Measurements from ENCODE around the gene RNF128. TPM values are rescaled to one million over a fixed set of nuclear protein-coding genes. Genes with fewer than 3 reads are reported as not detected.

Gene RNF128
- total RNA-seq, 4 donors from 2014 or later, result under 0.01 to 0.17 (median 0.13) TPM; not detected in 1

DNA sequence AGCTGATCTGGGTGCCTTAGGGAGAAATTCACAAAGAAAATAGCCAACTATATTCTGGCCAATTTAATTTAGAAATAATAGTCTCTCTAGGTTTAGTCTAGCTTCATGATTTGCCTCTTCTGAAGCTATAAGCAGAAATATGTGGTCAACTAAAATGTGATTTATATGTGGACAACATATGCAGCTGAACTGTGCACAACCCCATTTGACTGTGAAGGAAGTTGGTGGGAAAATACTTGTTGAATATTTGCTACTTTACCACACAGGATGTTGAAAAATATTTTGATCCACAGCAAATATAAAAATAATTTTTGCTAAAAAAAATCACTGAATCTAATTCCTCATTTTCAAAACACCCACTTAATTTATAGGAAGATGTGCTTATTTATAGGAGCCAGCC lies 15.7 kb upstream of the RNF128 start:
- Histone ChIP-seq H3K36me3 (no peaks in the 10 kb centered on the region), H3K9me3 (no peaks in the 10 kb centered on the region), H3K4me3 (no peak overlapping the region), H3K4me1 (no peaks in the 10 kb centered on the region), H3K27ac (replicated peaks in 1 of 4) (no peak overlapping the region), H3K27me3 (peaks cover 0 to 4% (median 0%) of the 10 kb centered on the region in 4 donors)
- intact Hi-C loops (cut with DNase I), result no loop called here
- TF ChIP-seq POLR2A (IDR thresholded peaks at IDR 0.05; ENCODE audit: low read depth) (no peak), EP300 (IDR thresholded peaks at IDR 0.05) (no peak), POLR2AphosphoS5 (IDR thresholded peaks at IDR 0.05) (no peak)
- DNase-seq (ENCODE audit: extremely low spot score), result no peak

DNA sequence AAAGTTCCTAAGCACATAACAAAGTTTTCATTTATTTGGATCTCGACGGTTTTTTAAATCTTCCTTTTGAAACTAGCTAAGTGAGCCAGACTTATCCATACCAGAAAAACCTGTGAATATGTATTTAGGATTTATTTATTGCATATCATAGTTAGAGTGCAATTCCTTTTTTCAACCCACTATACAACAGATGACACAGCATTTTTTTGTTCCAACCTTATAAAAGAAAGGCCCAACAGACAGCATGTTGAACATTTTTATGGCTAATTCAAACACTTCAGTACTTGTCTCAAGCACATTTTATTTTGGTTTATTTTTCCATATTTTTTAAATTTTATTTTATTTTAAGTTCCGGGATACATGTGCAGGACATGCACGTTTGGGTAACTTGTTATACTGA lies 15.1 kb upstream of the RNF128 start:
- H3K4me3 ChIP-seq, result no peak overlapping the region
- no peak overlapping the region for H3K27ac ChIP-seq (replicated peaks in 1 of 4)
- H3K36me3 ChIP-seq, result no peaks in the 10 kb centered on the region
- no peaks in the 10 kb centered on the region for H3K9me3 ChIP-seq
- 70% methylated on average over 4 of the region's 4 CpGs for WGBS
- H3K27me3 ChIP-seq, result peaks cover 0 to 4% (median 0%) of the 10 kb centered on the region in 4 donors
- no peak for DNase-seq (ENCODE audit: extremely low spot score)
- H3K4me1 ChIP-seq, result no peaks in the 10 kb centered on the region
- TF ChIP-seq EP300 (IDR thresholded peaks at IDR 0.05), result no peak
- TF ChIP-seq, protein P1, sequence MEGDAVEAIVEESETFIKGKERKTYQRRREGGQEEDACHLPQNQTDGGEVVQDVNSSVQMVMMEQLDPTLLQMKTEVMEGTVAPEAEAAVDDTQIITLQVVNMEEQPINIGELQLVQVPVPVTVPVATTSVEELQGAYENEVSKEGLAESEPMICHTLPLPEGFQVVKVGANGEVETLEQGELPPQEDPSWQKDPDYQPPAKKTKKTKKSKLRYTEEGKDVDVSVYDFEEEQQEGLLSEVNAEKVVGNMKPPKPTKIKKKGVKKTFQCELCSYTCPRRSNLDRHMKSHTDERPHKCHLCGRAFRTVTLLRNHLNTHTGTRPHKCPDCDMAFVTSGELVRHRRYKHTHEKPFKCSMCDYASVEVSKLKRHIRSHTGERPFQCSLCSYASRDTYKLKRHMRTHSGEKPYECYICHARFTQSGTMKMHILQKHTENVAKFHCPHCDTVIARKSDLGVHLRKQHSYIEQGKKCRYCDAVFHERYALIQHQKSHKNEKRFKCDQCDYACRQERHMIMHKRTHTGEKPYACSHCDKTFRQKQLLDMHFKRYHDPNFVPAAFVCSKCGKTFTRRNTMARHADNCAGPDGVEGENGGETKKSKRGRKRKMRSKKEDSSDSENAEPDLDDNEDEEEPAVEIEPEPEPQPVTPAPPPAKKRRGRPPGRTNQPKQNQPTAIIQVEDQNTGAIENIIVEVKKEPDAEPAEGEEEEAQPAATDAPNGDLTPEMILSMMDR (IDR thresholded peaks at IDR 0.05), result no peak
- intact Hi-C loops (cut with DNase I), result no loop called here

DNA sequence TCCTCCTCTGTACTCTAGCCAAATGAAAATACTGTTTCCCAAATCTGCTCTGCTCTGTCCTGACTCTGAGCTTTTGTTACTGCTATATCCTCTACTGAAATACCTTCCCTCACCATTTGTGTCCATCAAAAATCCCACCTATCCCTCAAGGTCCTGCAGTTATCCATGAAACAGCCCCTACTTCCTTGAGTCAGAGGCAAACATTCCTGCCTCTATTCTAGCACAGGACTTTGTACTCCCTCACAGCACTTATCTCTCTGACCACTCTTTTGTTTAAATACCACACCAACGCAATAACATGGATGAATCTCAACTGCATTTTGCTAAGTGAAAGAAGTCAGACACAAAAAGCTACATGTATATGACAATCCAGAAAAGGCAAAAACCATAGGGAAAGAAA lies 10.5 kb upstream of the RNF128 start:
- H3K27me3 ChIP-seq, result peaks cover 0 to 4% (median 0%) of the 10 kb centered on the region in 4 donors
- H3K9me3 ChIP-seq, result no peaks in the 10 kb centered on the region
- DNase-seq (ENCODE audit: extremely low spot score), result no peak
- intact Hi-C loops (cut with DNase I), result no loop called here
- no peak overlapping the region for H3K27ac ChIP-seq (replicated peaks in 1 of 4)
- no peaks in the 10 kb centered on the region for H3K4me1 ChIP-seq
- H3K4me3 ChIP-seq, result no peak overlapping the region
- WGBS, result 79% methylated on average over 1 of the region's 1 CpG
- H3K36me3 ChIP-seq, result no peaks in the 10 kb centered on the region
- TF ChIP-seq POLR2AphosphoS5 (IDR thresholded peaks at IDR 0.05), result no peak
- TF ChIP-seq POLR2A (IDR thresholded peaks at IDR 0.05; ENCODE audit: low read depth), result no peak
- TF ChIP-seq, protein P1 (IDR thresholded peaks at IDR 0.05), result no peak
- TF ChIP-seq EP300 (IDR thresholded peaks at IDR 0.05), result no peak

DNA sequence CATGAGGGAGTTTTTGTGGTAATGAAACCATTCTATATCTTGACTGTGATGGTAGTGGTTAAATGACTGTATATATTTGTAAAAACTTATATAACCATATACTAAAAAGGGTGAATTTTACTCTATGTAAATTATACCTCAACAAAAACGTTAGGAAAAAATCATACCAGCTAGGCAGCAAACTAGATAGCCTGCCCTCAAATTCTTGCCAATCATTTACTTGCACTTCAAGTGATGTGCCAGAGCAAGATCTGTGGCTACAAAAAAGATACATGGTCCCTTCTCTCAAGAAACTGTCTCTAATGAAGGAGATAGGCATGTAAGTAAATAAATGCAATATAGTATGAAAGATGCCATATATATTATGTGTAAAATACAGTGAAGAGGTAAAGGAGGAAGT lies 10.0 kb upstream of the RNF128 start:
- no peak for DNase-seq (ENCODE audit: extremely low spot score)
- Histone ChIP-seq H3K27me3 (peaks cover 0 to 4% (median 0%) of the 10 kb centered on the region in 4 donors), H3K27ac (replicated peaks in 1 of 4) (no peak overlapping the region), H3K4me3 (no peak overlapping the region), H3K9me3 (no peaks in the 10 kb centered on the region), H3K4me1 (no peaks in the 10 kb centered on the region), H3K36me3 (no peaks in the 10 kb centered on the region)
- intact Hi-C loops (cut with DNase I), result no loop called here
- TF ChIP-seq POLR2AphosphoS5 (IDR thresholded peaks at IDR 0.05) (no peak), EP300 (IDR thresholded peaks at IDR 0.05) (no peak), POLR2A (IDR thresholded peaks at IDR 0.05; ENCODE audit: low read depth) (no peak)
- TF ChIP-seq, protein P1 (IDR thresholded peaks at IDR 0.05), result no peak
- 21% methylated on average over 1 of the region's 1 CpG for WGBS

DNA sequence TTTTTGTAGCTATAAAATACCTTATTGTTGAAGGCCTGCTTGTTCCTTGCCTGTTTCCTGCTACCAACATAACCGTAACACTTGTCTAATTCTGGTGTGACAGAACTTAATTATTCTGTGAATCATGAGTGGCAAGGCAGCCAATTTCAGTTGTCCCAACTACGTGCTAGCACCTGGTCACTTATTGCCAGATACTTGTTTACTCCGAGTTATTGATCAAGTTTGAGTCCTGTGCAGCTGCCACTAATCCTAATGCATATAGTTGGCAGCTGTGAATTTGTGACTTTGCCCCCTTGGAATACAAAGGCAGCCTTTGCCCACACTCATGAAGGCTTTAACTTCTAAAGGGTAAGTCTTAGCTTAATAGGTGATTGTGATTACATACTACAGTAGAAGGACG lies 7.8 kb upstream of the RNF128 start:
- no peak for DNase-seq (ENCODE audit: extremely low spot score)
- Histone ChIP-seq H3K27me3 (peaks cover 0 to 4% (median 0%) of the 10 kb centered on the region in 4 donors), H3K4me1 (no peaks in the 10 kb centered on the region), H3K4me3 (no peak overlapping the region), H3K27ac (replicated peaks in 1 of 4) (no peak overlapping the region), H3K9me3 (no peaks in the 10 kb centered on the region), H3K36me3 (no peaks in the 10 kb centered on the region)
- intact Hi-C loops (cut with DNase I), result no loop called here
- WGBS, result 77% methylated on average over 4 of the region's 4 CpGs
- TF ChIP-seq, protein P1 (IDR thresholded peaks at IDR 0.05), result no peak
- no peak for TF ChIP-seq EP300 (IDR thresholded peaks at IDR 0.05)
- no peak for TF ChIP-seq POLR2AphosphoS5 (IDR thresholded peaks at IDR 0.05)
- TF ChIP-seq POLR2A (IDR thresholded peaks at IDR 0.05; ENCODE audit: low read depth), result no peak
